ENCODE data around the gene KCTD8. TPM values are rescaled to one million over a fixed set of nuclear protein-coding genes. Genes with fewer than 3 reads are reported as not detected.

KCTD8 gene
- total and polyA plus RNA-seq, 2 donors (not counting 1 experiment from before 2014, with no cell fraction given): not detected

DNA sequence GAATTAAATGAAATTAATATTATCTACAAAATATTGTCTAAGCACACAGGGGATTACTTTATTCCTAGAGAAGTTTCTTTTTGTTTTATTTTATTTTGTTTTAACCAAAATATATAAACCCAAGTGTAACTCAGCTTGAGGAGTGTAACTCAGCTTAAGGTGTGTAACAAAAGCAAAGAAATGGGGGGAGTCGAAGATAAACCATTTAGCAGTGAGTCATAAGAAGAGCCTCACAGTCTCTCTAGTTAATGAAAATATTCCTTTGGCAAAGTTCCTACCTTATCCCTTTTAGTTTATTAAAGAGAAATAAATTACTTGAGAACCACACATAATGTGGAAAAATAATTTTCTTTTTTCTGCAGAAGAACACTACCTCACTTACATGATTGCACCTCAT, 261.8 kb downstream of the KCTD8 start:
- TF ChIP-seq EZH2 (IDR thresholded peaks at IDR 0.05; ENCODE audit: borderline replicate concordance, insufficient read depth, low read depth, low read length, poor library complexity, severe bottlenecking): no peak
- TF ChIP-seq, protein P1, sequence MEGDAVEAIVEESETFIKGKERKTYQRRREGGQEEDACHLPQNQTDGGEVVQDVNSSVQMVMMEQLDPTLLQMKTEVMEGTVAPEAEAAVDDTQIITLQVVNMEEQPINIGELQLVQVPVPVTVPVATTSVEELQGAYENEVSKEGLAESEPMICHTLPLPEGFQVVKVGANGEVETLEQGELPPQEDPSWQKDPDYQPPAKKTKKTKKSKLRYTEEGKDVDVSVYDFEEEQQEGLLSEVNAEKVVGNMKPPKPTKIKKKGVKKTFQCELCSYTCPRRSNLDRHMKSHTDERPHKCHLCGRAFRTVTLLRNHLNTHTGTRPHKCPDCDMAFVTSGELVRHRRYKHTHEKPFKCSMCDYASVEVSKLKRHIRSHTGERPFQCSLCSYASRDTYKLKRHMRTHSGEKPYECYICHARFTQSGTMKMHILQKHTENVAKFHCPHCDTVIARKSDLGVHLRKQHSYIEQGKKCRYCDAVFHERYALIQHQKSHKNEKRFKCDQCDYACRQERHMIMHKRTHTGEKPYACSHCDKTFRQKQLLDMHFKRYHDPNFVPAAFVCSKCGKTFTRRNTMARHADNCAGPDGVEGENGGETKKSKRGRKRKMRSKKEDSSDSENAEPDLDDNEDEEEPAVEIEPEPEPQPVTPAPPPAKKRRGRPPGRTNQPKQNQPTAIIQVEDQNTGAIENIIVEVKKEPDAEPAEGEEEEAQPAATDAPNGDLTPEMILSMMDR (IDR thresholded peaks at IDR 0.05): no peak
- no peak overlapping the region for H3K27ac Mint-ChIP-seq
- ATAC-seq (ENCODE audit: low read depth): no peak
- Histone ChIP-seq H3K36me3 (replicated peaks in 1 of 2; ENCODE audit: control extremely low read depth in 1 of 2, control insufficient read depth in 1 of 2, extremely low read depth in 1 of 2, insufficient read depth in 2 of 2, low read length in 1 of 2) (no peaks in the 10 kb centered on the region), H3K9me3 (ENCODE audit: control extremely low read depth in 1 of 3, control insufficient read depth in 2 of 3, insufficient read depth in 1 of 3, low read length in 2 of 3) (peaks cover 0 to 6% (median 0%) of the 10 kb centered on the region in 3 donors), H3K27ac (ENCODE audit: low read length in 2 of 2) (no peak overlapping the region), H3K9ac (ENCODE audit: low read length) (no peak overlapping the region), H2AFZ (ENCODE audit: insufficient read depth, low read depth, low read length, poor library complexity, severe bottlenecking) (no peak overlapping the region), H4K20me1 (ENCODE audit: control insufficient read depth, insufficient read depth, low read length, poor library complexity, severe bottlenecking) (no peaks in the 10 kb centered on the region), H3K4me2 (replicated peaks; ENCODE audit: low read depth, low read length, poor library complexity, severe bottlenecking) (no peak overlapping the region), H3K27me3 (replicated peaks in 1 of 4; ENCODE audit: control extremely low read depth in 1 of 4, control insufficient read depth in 3 of 4, insufficient read depth in 4 of 4, low read length in 3 of 4) (no peaks in the 10 kb centered on the region), H3K79me2 (ENCODE audit: control insufficient read depth, insufficient read depth, low read length) (no peaks in the 10 kb centered on the region), H3K4me1 (ENCODE audit: control insufficient read depth in 2 of 2, insufficient read depth in 2 of 2, low read length in 2 of 2) (no peaks in the 10 kb centered on the region), H3K4me3 (ENCODE audit: control extremely low read depth in 1 of 5, extremely low read depth in 1 of 5, insufficient read depth in 1 of 5, low read depth in 2 of 5, low read length in 4 of 5) (no peak overlapping the region)
- H3K4me1 Mint-ChIP-seq: no peaks in the 10 kb centered on the region
- DNase-seq: no peak
- intact Hi-C loops (cut with micrococcal nuclease): no loop called here
- no CpG with 5 or more reads among the region's 1 CpG for WGBS (ENCODE audit: insufficient coverage)
- H3K9me3 Mint-ChIP-seq (ENCODE audit: insufficient read depth): no peaks in the 10 kb centered on the region
- ChIA-PET POLR2A (no interaction called here), CTCF (no interaction called here)
- H3K4me3 Mint-ChIP-seq: no peak overlapping the region
- no peaks in the 10 kb centered on the region for H3K27me3 Mint-ChIP-seq

DNA sequence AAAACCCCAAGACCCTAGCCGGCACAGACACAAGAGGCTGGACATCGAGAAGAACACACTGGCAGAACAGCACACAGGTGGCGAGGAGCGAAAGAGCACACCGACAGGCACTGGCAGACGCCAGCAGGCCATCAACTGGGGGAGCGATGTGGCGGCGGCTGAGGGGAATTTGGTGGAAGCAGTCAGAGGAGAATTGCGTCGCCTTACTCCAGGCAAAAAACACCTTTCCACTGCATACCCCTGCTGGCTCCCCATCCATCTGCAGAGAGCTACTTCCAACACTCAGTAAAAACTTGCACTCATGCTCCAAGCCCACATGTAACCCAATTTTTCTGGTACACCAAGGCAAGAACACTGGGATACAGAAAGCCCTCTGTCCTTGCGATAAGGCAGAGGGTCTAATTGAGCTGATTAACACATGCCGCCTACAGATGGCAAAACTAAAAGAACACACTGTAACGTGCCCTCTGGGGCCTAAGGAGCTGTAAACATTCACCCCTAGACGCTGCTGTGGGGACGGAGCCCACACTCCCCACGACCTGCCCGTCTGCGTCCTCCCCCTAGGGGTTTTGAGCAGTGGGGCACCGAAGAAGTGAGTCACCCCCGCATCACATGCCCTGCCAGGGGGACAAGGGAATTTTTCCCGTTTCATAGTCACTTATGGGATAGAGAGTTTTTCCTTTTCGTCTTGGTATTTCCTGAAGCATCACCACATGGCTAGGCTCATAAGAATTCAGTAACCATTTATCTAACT, 262.3 kb downstream of the KCTD8 start:
- 83% methylated on average over 12 of the region's 23 CpGs for WGBS (ENCODE audit: insufficient coverage)
- TF ChIP-seq, protein P1 (IDR thresholded peaks at IDR 0.05): no peak
- no peak for TF ChIP-seq EZH2 (IDR thresholded peaks at IDR 0.05; ENCODE audit: borderline replicate concordance, insufficient read depth, low read depth, low read length, poor library complexity, severe bottlenecking)
- intact Hi-C loops (cut with micrococcal nuclease): no loop called here
- ChIA-PET POLR2A (no interaction called here), CTCF (no interaction called here)
- Histone ChIP-seq H3K79me2 (ENCODE audit: control insufficient read depth, insufficient read depth, low read length) (no peaks in the 10 kb centered on the region), H3K9me3 (ENCODE audit: control extremely low read depth in 1 of 3, control insufficient read depth in 2 of 3, insufficient read depth in 1 of 3, low read length in 2 of 3) (peaks cover 0 to 9% (median 0%) of the 10 kb centered on the region in 3 donors), H4K20me1 (ENCODE audit: control insufficient read depth, insufficient read depth, low read length, poor library complexity, severe bottlenecking) (no peaks in the 10 kb centered on the region), H3K4me3 (ENCODE audit: control extremely low read depth in 1 of 5, extremely low read depth in 1 of 5, insufficient read depth in 1 of 5, low read depth in 2 of 5, low read length in 4 of 5) (no peak overlapping the region), H2AFZ (ENCODE audit: insufficient read depth, low read depth, low read length, poor library complexity, severe bottlenecking) (no peak overlapping the region), H3K27me3 (replicated peaks in 1 of 4; ENCODE audit: control extremely low read depth in 1 of 4, control insufficient read depth in 3 of 4, insufficient read depth in 4 of 4, low read length in 3 of 4) (no peaks in the 10 kb centered on the region), H3K4me2 (replicated peaks; ENCODE audit: low read depth, low read length, poor library complexity, severe bottlenecking) (no peak overlapping the region), H3K36me3 (replicated peaks in 1 of 2; ENCODE audit: control extremely low read depth in 1 of 2, control insufficient read depth in 1 of 2, extremely low read depth in 1 of 2, insufficient read depth in 2 of 2, low read length in 1 of 2) (no peaks in the 10 kb centered on the region), H3K4me1 (ENCODE audit: control insufficient read depth in 2 of 2, insufficient read depth in 2 of 2, low read length in 2 of 2) (no peaks in the 10 kb centered on the region), H3K27ac (ENCODE audit: low read length in 2 of 2) (no peak overlapping the region), H3K9ac (ENCODE audit: low read length) (no peak overlapping the region)
- Mint-ChIP-seq H3K4me3 (no peak overlapping the region), H3K27ac (no peak overlapping the region), H3K27me3 (no peaks in the 10 kb centered on the region), H3K9me3 (ENCODE audit: insufficient read depth) (no peaks in the 10 kb centered on the region), H3K4me1 (no peaks in the 10 kb centered on the region)
- no peak for ATAC-seq (ENCODE audit: low read depth)
- DNase-seq: no peak

All from B cell (primary cell).